Stimulated activated CD8-positive, alpha-beta memory T cell treated with anti-CD3 and anti-CD28 coated beads, Interleukin-12 subunit alpha, Interleukin-12 subunit beta, amount 100 ng/mL, for 4 hours (primary cell): Measurements from ENCODE around the gene BMF.

Source experiments
- DNase-seq: peaks from one replicate; pipeline ENCODE4 v3.0.0-alpha.2; 2020; ENCODE audit warnings: low read depth

BMF gene

DNA sequence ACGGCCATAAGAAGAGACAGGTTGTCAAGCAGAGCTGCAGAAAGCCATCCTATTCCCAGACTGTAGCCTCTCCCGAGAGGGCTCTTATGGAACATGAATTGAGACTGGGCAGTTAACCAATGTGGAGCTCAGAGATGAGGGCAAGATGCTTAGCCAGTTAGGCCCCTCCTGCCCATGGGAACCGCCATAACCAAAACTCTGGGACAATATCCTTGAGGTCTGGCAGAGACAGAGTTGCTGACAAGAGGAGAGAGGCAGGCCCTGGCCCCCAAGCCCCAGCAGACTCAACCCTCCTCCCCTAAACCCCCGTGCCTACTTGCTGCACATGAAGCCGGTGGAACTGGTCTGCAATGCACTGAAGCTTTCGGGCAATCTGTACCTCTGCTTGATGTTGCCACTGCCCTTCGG, 4.8 kb downstream of the BMF start:
- no peak for DNase-seq

DNA sequence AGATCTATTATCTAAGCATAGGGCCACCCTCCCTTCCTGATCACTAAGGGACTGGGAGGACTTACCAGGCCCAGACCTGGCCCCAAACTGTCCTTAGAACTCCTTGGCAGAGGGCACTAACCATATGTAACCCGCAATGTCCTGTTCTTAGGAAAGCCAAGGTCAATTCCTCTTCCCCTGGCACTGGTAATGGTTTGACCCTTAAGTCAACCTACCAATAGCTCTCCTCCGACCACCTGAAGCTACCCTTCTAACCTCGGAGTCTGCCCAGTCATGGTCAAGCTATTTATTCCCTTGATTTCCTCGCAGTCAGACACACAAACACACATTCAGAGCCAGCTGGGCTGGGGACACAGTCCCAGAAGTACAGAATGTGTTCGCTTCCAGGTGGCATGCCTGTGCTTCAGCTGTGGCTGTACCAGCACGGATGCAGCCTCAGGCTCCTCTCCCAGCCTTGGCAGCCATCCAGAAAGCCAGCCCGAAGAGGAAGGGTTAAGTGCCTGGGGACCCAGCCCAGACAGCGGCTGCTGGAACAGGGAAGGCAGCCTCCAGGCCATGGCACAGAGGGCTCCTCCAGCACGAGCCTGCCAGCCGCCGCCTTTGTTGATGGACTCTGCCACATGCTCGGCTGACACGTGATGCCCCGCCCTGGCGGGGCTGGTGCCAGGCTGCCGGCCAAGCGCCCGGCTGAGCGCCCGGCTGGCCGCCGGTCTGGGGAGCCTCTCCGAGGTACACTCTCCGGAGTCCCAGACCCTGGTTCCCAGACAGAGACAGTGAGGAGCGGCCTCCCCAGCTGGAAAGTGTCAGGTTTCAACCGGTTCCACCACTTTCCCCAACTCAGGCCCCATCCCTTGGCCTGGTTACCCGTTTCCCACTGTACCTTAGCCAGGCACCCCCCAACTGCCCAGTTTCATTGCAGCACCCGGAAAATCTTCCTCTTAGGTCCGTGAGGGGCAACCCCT, 5.5 kb downstream of the BMF start:
- DNase-seq = no peak

GRCh38 chr15:40100947-40101905, 7.5 kb downstream of the BMF start:
- DNase-seq = no peak

DNA sequence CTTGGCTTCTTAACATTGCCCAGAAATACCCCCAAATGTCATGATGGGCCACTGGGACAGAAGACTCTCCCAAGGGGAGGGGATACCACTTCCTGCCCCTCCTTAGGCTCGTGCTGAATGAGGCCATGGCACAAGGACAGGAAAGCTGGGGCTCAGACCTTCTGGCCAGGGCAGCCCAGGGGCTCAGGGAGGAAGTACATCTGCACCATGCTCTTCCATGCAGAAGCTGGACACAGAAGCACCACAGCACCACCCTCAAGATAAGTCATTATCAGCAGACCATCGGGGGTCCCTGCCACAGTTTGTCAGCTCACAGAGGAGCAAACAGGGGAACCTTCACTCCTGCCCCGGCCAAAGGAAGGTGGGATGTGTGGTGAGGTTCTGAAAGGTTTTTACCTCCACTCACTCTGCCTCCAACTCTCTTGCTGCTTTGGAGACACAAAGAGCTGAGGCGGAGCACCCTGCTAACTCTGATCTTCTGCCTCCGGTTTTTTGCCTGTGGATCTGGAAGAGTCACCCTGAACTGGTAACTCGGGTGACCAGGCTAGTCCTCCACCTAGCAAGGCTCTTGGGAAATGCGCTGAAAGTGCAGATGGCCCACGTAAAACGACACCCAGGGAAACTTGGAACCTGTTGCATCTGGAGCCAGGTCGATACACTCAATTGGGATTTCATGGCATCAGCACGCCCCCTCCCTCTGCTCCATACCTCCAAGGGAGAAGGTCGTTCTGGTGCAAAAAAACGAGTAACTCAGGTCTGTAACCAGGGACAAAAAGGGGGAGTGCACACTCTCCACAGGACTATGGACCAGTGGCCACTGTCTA, 8.3 kb downstream of the BMF start:
- no peak for DNase-seq

- peak; percentile 51 for DNase-seq
Observed at GRCh38 chr15:40098489-40099261, 10.0 kb downstream of the BMF start.

DNA sequence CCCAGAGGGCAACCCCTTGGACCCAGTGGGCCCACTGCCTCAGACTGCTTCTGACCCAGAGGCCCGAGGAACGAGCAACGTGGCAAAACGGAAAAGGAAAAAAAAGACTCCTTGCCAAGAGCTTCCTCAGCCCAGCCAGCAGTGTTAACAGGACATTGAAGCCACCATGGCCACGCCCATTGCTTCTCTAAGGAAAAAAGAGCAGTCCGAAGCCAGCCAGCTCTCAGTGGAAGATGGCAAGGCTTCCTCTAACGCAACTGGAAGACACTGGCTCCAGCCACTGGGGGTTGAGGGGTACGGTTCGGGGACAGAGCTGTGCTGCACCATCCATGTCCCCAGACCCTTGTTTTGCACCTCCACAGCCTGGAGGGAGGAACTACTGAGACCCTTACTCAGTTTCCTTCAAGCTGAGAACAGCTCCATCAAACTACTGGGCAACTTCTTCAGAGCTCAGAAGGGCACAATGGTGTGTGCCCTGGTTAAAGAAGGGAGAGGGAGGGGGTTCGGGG, 10.7 kb downstream of the BMF start:
- DNase-seq = no peak

DNA sequence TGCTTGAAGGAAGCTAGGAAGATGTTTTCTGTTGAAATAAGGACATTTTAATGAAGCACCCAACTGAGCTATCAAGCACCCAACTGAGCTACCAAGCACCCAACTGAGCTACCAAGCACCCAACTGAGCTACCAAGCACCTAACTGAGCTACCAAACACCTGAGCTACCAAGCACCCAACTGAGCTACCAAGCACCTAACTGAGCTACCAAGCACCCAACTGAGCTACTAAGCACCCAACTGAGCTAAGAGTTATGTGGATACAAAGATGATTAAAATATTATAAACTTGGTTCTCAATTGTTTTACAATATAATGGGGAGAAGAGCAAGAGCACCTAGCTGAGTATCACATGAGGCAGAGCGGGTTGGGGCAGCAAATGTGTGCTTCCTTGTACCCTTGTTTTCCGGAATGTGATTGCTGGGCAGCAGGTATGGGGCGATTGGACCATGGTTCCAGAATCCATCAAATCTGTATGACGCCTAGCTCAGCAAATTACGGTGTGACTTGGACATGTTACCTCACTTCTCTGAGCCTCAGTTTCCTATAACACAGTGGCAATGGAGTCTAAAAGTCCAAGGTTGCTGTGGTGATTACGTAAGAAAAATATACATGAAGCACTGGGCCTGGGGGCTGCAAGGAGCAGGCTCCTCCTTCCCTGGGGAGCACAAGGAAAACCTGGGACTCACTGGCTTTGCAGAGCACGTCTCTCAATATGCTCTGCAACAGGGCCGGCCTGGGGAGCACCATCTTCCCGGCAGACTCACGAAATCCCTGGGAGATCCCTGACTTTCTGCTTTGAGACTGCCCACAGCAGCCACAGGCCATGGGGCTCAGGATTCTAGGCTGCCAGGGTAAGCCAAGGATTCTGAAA, 11.3 kb downstream of the BMF start:
- DNase-seq = no peak

GRCh38 chr15:40096094-40096891, 12.4 kb downstream of the BMF start:
- DNase-seq = no peak

- no peak for DNase-seq
Observed at GRCh38 chr15:40095371-40096093, 13.1 kb downstream of the BMF start.

DNA sequence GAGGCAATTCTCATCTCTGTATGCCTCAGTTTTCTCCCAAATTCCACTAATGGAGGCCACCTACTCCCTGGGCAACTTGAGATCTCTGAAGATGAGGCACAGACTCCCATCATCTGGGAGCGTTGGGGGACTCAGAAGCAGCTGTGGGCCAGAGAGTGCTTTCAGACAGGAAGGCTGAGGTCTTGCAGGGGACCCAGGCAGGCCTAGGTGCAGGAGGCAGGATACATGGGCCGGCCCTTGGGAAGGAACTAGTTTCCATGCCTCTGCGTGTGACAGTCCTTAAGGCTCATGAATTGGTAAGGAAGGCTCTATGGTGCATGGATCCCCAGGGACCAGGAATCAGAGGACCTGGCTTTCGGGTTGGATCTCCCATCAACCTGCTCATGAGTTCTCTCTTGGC, 14.5 kb downstream of the BMF start:
- no peak for DNase-seq

GRCh38 chr15:40092979-40093869, 15.5 kb downstream of the BMF start:
- no peak for DNase-seq

DNA sequence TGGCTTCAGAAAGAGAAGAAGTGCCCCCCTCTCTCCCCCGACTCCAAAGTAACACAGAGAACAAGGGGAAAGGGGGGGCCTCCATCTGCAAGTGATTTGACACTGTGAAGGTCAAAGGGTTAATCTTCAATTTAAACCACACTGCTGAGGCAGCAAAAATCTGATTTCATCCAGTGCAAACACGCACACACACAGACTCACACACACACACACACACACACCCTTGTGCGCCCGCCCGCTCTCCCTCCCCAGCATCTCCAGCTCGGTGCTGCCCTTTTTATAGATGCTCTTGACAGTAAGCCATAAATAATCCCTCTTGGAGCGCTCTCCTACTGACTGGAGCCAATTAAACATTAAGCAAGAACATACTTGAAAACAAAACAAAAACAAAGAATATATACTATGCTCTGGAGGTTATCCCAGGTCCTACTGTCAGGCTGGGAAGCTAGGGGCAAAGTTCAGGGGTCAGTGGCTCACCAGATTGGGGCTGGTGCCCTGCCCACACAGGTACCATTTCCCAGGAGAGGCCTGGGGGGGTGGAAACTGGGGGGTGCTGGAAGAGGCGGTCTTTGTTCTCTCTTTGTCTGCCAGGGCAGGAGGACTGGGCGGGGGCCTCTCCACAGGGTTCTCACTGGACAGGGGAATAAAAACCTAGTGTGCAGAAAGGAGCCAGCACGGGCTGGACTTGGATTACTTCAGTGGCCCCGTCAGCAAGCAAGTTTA, 16.3 kb downstream of the BMF start:
- DNase-seq = no peak

DNA sequence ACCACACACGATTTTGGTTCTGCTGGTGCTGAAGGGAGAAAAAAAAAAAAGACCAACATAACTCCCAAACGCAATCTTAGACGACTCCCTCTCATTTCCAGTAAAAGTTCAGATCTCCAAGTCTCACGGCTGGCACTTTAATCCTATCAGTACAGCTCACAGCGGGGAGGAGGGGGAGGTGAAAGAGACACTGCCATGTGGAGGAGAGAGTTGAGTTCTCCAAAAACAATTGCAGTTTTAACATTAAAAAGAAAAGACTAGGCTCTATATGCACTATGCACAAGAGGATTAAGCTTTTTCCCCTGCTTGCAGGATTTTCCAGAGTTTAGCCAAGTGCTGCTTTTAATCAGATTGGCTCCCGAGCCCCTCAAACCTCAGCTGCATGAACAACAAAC, 16.8 kb downstream of the BMF start:
- DNase-seq = no peak

GRCh38 chr15:40090774-40091455, 17.8 kb downstream of the BMF start:
- DNase-seq = no peak

DNA sequence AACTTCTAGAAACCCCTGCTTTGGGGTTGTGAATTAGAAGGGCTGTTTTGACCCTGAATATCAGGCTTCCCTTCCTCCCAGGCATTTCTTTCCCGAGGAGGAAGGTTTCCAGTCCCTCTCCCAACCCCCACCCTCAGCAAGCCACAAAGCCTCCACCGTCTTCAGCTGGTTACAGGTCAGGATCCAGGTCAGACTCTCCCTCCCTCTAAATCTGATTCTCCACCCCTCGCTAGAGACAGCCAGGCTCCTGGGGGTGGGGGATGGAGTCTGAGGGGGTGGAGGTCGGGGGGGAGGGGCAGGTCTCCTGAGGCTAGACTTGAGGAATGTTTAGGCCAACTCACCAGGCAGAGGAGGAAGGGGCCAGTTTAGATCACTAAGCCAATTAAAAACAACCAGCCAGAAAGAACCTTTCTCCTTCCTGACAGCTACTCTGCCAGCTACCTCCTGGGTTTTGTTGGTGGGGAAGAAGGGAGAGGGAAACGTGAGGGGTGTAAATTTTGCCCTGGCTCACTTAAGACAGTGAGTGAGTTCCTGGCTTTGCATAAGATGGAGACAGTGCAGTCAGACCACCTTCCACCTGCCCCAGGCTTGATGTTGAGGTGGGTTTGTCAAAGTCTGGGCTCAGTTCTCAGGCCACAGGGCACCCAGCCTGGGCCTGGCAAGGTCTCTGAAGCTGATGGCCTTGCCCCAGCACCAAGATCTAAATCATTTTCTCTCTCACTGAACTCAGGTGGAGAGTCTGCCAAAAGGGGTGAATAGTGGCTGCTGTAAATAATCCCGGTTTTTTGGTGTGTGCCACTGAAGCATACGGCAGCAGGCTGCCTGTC, 19.5 kb downstream of the BMF start:
- DNase-seq = no peak
